H1 (cell line): ENCODE results near the gene ADAMTS17. TPM values are rescaled to one million over a fixed set of nuclear protein-coding genes. Genes with fewer than 3 reads are reported as not detected.

Source experiments
- BACH1 ChIP-seq: IDR thresholded peaks from 2 replicates; pipeline ENCODE4 v1.6.1; 2012; ENCODE audit warnings: low read length, improper control_type of control experiment
- CHD7 ChIP-seq: fragments of 300-600 bp; sonication (generic); IDR thresholded peaks from 2 replicates; pipeline ENCODE4 v1.7.1; 2012; ENCODE audit warnings: low read length, moderate library complexity, mild to moderate bottlenecking, inconsistent platforms; ENCODE audit not compliant: insufficient replicate concordance
- EP300 ChIP-seq, 2 experiments: IDR thresholded peaks; 1 replicate in 1 of 2; 2 replicates in 1 of 2; pipeline ENCODE4 v1.6.1; 2011 to 2012; ENCODE audit warnings: low read depth in 2 of 2, low read length in 2 of 2, mild to moderate bottlenecking in 2 of 2, borderline replicate concordance in 1 of 2, inconsistent platforms in 1 of 2, moderate library complexity in 1 of 2
- MAFK ChIP-seq: IDR thresholded peaks from 2 replicates; pipeline ENCODE4 v1.6.1; 2012; ENCODE audit warnings: low read depth, mild to moderate bottlenecking, improper control_type of control experiment, low read length
- NRF1 ChIP-seq: IDR thresholded peaks from 2 replicates; pipeline ENCODE4 v1.6.1; 2011; ENCODE audit warnings: mild to moderate bottlenecking, low read depth, low read length, improper control_type of control experiment
- POLR2AphosphoS5 ChIP-seq: IDR thresholded peaks from 2 replicates; pipeline ENCODE4 v1.6.1; 2011; ENCODE audit warnings: low read depth, low read length
- RBBP5 ChIP-seq: IDR thresholded peaks from 2 replicates; pipeline ENCODE4 v1.7.1; 2012; ENCODE audit warnings: low read depth, mild to moderate bottlenecking, inconsistent platforms, low read length, moderate library complexity, borderline replicate concordance
- RXRA ChIP-seq: IDR thresholded peaks from 2 replicates; pipeline ENCODE4 v1.6.1; 2011; ENCODE audit warnings: low read depth, mild to moderate bottlenecking, low read length, moderate library complexity; ENCODE audit not compliant: insufficient read depth
- SP2 ChIP-seq: IDR thresholded peaks from 2 replicates; pipeline ENCODE4 v1.6.1; 2012; ENCODE audit warnings: mild to moderate bottlenecking, low read length, inconsistent platforms
- polyA plus RNA-seq, 7 experiments: library from polyadenylated mRNA; depleted of rRNA in 3 of 7; stranded (reverse) in 5 of 7; unstranded in 2 of 7; fragments of >200 nt in 5 of 7; fragments of 200-250 nt in 2 of 7; gene quantifications; 1 replicate in 5 of 7; 2 replicates in 1 of 7; 4 replicates in 1 of 7; pipeline versions ENCODE4 v1.2.1 to v1.2.3, GENCODE V29; 2011 to 2013; ENCODE audit warnings: missing spikeins in 2 of 7, mixed read lengths in 2 of 7
- total RNA-seq: library from RNA; stranded (reverse); fragmentation: NEBNext Ultra II Directional; extraction: Animal tissue kit (Norgen Biotek cat#: 25700); gene quantifications from 2 replicates; pipeline ENCODE4 v1.2.1, GENCODE V29; 2021
- TF ChIP-seq, protein P1 (sequence below): IDR thresholded peaks from 2 replicates; pipeline ENCODE4 v1.6.1; 2011; ENCODE audit warnings: low read depth, mild to moderate bottlenecking, low read length; ENCODE audit not compliant: insufficient read depth

The ADAMTS17 gene
- total and polyA plus RNA-seq, 2 of the 8 experiments (the other 6 are each of a cell fraction or from before 2014, with no cell fraction given) = 0.51 to 1.7 TPM

GRCh38 chr15:100059094-100059493 is 282.7 kb downstream of the ADAMTS17 start (continued):
- TF ChIP-seq RXRA (no peak), NRF1 (no peak), MAFK (no peak), EP300 (IDR thresholded peaks at IDR 0.05; ENCODE audit: borderline replicate concordance in 1 of 2, low read depth in 2 of 2, low read length in 2 of 2) (no peak), SP2 (no peak), BACH1 (no peak), RBBP5 (no peak), CHD7 (no peak), POLR2AphosphoS5 (no peak)
- TF ChIP-seq, protein P1, sequence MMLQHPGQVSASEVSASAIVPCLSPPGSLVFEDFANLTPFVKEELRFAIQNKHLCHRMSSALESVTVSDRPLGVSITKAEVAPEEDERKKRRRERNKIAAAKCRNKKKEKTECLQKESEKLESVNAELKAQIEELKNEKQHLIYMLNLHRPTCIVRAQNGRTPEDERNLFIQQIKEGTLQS = no peak
- TF ChIP-seq, all 59 proteins: peak for 0
